GM23338 (cell line): ENCODE data around the gene CBFA2T3.

ENCODE experiments used
- CREB1 ChIP-seq: fragments of 250-450 bp; sonication (Bioruptor Pico); IDR thresholded peaks from 2 replicates; pipeline ENCODE4 v1.5.0; 2020; ENCODE audit warnings: low read depth, mild to moderate bottlenecking, moderate library complexity
- CTCF ChIP-seq, 2 experiments: fragments of 200-600 bp in 1 of 2; sonication (generic) in 1 of 2; conservative IDR thresholded peaks; 2 replicates each; pipeline versions ENCODE4 v1.5.1 to v1.6.1; 2016 to 2017; ENCODE audit warnings: antibody characterized with exemption in 2 of 2, low read depth in 2 of 2, mild to moderate bottlenecking in 2 of 2, moderate library complexity in 1 of 2
- ETS1 ChIP-seq: IDR thresholded peaks from 2 replicates; pipeline ENCODE4 v1.6.1; 2016; ENCODE audit warnings: antibody characterized with exemption
- EZH2 ChIP-seq: fragments of 200-600 bp; sonication (generic); IDR thresholded peaks from one replicate; pipeline ENCODE4 v1.8.0; 2017; ENCODE audit warnings: antibody characterized with exemption, mild to moderate bottlenecking, low read depth; ENCODE audit not compliant: unreplicated experiment
- EZH2phosphoT487 ChIP-seq: fragments of 200-600 bp; sonication (generic); IDR thresholded peaks from one replicate; pipeline ENCODE4 v1.8.1; 2018; ENCODE audit warnings: antibody characterized with exemption; ENCODE audit not compliant: unreplicated experiment
- JUNB ChIP-seq: IDR thresholded peaks from one replicate; pipeline ENCODE4 v1.6.1; 2016; ENCODE audit warnings: antibody characterized with exemption; ENCODE audit not compliant: unreplicated experiment
- NANOG ChIP-seq: IDR thresholded peaks from 2 replicates; pipeline ENCODE4 v1.6.1; 2016; ENCODE audit warnings: antibody characterized with exemption, borderline replicate concordance
- POLR2AphosphoS5 ChIP-seq: IDR thresholded peaks from 2 replicates; pipeline ENCODE4 v1.6.1; 2016; ENCODE audit warnings: antibody characterized with exemption, low read depth
- REST ChIP-seq: IDR thresholded peaks from one replicate; pipeline ENCODE4 v1.6.1; 2018; ENCODE audit warnings: antibody characterized with exemption; ENCODE audit not compliant: unreplicated experiment
- STAT1 ChIP-seq: IDR thresholded peaks from one replicate; pipeline ENCODE4 v1.6.1; 2016; ENCODE audit warnings: antibody characterized with exemption; ENCODE audit not compliant: unreplicated experiment
- ZNF114 ChIP-seq: fragments of 250-450 bp; sonication (Bioruptor Pico); IDR thresholded peaks from 2 replicates; pipeline ENCODE4 v1.5.0; 2020; ENCODE audit warnings: mild to moderate bottlenecking, moderate library complexity
- ZNF331 ChIP-seq: fragments of 250-450 bp; sonication (Bioruptor Pico); IDR thresholded peaks from 2 replicates; pipeline ENCODE4 v1.5.0; 2020; ENCODE audit warnings: low read depth, mild to moderate bottlenecking, moderate library complexity
- ZNF462 ChIP-seq: fragments of 250-450 bp; sonication (Bioruptor Pico); IDR thresholded peaks from 2 replicates; pipeline ENCODE4 v1.5.0; 2020; ENCODE audit warnings: mild to moderate bottlenecking, moderate library complexity

- TF ChIP-seq CTCF (conservative IDR thresholded peaks at IDR 0.05; ENCODE audit: low read depth in 2 of 2) (no peak), STAT1 (no peak), REST (no peak), ZNF114 (no peak), POLR2AphosphoS5 (no peak), EZH2 (no peak), JUNB (no peak), CREB1 (CRISPR knock-in tag) (no peak), EZH2phosphoT487 (no peak), ZNF331 (CRISPR knock-in tag) (no peak), ETS1 (no peak), NANOG (no peak), ZNF462 (CRISPR knock-in tag) (no peak)
Observed at GRCh38 chr16:88971371-88972097, 5.5 kb downstream of the CBFA2T3 start.
